GM12865 (cell line): ENCODE measurements around the gene SIPA1L2.

ENCODE experiments used
- DNase-seq: peaks from one replicate; pipeline ENCODE4 v3.0.0; 2010; ENCODE audit warnings: low read depth
- H3K4me3 ChIP-seq: 2 replicates; pipeline ENCODE4 v1.5.1; 2011; ENCODE audit warnings: mild to moderate bottlenecking, low read depth, low read length, control low read depth
- CTCF ChIP-seq: IDR thresholded peaks from 2 replicates; pipeline ENCODE4 v1.5.1; 2011; ENCODE audit warnings: low read length, control low read depth, low read depth, inconsistent platforms; ENCODE audit not compliant: insufficient read depth; ENCODE audit errors: missing control alignments

SIPA1L2 gene

GRCh38 chr1:232610192-232610901 is 19.6 kb downstream of the SIPA1L2 start:
- no peak for TF ChIP-seq CTCF
- DNase-seq = no peak
- H3K4me3 ChIP-seq = no peak overlapping the region

GRCh38 chr1:232608427-232608826 is 21.5 kb downstream of the SIPA1L2 start:
- DNase-seq = no peak
- no peak for TF ChIP-seq CTCF
- no peak overlapping the region for H3K4me3 ChIP-seq

- TF ChIP-seq CTCF = no peak
- no peak for DNase-seq
- no peak overlapping the region for H3K4me3 ChIP-seq
These were observed 27.3 kb downstream of the SIPA1L2 start for GRCh38 chr1:232602622-232603021.

- DNase-seq = peak; percentile 37
- H3K4me3 ChIP-seq = no peak overlapping the region
- no peak for TF ChIP-seq CTCF
These were observed 29.3 kb downstream of the SIPA1L2 start for GRCh38 chr1:232600424-232601258.

GRCh38 chr1:232599178-232600041 is 30.5 kb downstream of the SIPA1L2 start:
- DNase-seq = no peak
- TF ChIP-seq CTCF = no peak
- no peak overlapping the region for H3K4me3 ChIP-seq

- H3K4me3 ChIP-seq = no peak overlapping the region
- DNase-seq = no peak
- TF ChIP-seq CTCF = no peak
These were observed 31.1 kb downstream of the SIPA1L2 start for GRCh38 chr1:232598837-232599177.
